NOMO-1 treated with DMSO at 0.1 percent for 48 hours (cell line): Measurements from ENCODE around the gene CEBPA.
"Not testable (repeated sequence)": the region's sequence is repeated elsewhere in the genome, so short reads cannot be mapped to it uniquely, and the experiment has no call there.

Experiments
- DNase-seq: peaks from one replicate; lab custom pipeline; 2025; ENCODE audit not compliant: unreplicated experiment; lab: John Stamatoyannopoulos, UW

Gene CEBPA

DNA sequence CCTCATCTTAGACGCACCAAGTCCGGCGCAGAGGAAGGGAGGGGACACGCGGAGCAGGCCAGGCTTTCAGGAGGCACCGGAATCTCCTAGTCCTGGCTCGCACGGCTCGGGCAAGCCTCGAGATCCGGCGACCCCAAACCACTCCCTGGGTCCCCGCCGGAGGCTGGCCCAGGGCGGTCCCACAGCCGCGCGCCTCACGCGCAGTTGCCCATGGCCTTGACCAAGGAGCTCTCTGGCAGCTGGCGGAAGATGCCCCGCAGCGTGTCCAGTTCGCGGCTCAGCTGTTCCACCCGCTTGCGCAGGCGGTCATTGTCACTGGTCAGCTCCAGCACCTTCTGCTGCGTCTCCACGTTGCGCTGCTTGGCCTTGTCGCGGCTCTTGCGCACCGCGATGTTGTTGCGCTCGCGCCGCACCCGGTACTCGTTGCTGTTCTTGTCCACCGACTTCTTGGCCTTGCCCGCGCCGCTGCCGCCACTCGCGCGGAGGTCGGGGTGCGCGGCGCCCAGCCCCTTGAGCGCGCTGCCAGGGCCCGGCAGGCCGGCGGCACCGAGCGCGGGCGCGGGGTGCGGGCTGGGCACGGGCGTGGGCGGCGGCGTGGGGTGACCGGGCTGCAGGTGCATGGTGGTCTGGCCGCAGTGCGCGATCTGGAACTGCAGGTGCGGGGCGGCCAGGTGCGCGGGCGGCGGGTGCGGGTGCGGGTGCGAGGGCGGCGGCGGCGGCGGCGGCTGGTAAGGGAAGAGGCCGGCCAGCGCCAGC is 1.0 kb downstream of the CEBPA start:
- DNase-seq = peak; percentile 9

DNA sequence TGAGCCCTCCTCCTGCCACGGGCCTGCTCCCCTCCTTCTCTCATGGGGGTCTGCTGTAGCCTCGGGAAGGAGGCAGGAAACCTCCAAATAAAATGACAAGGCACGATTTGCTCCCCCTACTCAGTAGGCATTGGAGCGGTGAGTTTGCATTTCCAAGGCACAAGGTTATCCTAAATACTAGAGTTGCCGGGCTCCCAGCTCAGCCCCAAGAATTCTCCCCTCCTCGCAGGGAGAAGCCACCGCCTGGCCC is 1.5 kb downstream of the CEBPA start:
- DNase-seq = no peak

DNA sequence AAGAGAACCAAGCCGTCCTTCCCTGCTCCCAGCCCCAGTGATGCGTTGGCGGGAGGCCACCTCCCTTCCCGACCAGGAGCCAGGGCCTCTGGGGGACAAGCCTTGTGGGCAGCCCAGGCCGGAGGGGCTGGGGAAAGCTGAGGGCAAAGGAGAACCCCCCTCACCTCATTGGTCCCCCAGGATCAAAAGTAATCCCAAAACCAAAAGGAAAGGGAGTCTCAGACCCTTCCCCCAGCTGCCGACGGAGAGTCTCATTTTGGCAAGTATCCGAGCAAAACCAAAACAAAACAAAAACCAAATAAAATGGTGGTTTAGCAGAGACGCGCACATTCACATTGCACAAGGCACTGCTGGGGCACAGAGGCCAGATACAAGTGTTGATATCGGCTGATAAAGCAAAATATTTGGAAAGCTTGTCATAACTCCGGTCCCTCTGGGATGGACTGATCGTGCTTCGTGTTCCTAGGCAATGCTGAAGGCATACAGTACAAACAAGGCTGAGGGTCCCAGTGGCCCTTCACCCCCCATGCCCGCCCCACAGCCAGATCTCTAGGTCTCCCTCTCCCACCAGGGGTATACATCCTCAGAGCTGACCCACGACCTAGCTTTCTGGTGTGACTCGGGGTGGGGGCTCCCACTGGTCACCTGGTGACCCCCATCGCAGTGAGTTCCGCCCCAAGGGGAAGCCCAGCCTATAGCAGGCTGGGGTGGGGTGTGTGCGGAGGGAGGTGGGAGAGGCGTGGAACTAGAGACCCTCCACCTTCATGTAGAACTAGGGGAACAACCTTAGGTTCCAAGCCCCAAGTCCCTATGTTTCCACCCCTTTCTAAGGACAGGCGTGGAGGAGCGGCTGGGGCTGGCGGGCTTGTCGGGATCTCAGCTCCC is 2.1 kb downstream of the CEBPA start:
- peak; percentile 41 for DNase-seq

DNA sequence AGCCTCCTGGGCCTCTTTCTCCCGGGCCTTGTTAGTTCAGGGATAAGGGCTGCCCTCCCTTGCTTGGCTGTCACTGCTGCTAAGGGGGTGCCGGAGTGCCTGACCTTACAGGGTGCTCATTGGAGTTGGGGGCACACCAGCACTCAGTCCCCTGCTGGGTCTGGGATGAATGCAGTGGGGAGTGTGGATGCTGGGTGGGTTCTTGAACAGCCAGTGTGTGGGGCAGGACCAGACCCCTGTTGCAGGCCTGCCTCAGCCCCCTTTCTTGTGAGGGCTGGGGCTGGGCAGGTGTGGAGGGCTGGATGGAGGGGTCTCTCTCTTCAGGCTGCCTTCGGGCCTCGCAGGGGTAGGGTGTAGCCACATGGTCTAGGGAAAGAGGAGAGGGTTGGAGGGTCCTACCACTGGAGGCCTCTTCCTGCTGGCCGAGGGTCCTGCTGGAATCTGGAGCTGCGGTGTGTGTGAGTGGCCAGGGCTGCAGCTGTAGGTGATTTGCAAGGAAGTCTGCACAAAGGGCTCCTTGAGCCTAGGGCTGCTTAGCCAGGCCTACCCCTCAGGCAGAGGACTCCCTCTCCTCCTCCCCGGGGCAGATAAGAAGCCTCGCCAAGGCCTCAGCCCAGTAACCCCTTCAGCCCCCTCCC is 3.2 kb downstream of the CEBPA start:
- DNase-seq = no peak

DNA sequence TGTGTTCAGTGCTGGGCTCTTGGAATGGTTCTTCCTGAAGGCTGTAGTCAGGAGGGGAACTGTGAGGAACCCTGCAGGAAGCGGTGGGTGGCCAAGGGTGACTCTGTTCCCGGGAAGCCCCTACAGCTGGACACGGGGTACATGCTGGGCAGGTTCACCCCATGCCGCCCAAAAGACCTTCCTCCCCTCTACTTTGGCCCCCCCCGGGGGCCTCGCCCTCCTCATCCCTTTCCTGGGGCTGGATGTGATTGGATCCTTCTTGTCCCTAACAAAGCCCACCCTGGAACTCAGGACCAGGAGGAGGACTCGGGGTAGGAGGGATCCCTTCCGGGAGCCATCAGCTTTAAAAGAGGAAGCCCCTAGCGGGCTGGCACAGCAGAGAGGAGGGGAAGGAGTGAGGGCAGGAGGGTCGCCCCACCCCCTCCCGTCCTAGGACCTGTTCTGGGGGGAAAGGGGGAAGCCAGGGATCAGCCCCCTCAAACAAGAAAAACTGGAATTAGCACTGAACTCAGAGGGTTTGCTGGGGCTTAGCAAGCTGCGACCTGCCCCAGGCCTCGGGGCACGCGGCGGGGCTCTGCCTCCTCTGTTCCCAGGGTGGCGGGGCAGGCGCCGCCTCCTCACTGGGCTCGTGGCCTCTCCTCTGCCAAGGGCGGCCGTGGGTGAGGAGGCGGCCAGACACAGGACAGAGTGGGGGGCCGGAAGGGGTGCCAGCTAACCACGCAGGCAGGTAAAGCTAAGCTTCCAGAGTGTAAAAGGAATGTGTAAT is 4.0 kb downstream of the CEBPA start:
- peak; percentile 36 for DNase-seq

DNA sequence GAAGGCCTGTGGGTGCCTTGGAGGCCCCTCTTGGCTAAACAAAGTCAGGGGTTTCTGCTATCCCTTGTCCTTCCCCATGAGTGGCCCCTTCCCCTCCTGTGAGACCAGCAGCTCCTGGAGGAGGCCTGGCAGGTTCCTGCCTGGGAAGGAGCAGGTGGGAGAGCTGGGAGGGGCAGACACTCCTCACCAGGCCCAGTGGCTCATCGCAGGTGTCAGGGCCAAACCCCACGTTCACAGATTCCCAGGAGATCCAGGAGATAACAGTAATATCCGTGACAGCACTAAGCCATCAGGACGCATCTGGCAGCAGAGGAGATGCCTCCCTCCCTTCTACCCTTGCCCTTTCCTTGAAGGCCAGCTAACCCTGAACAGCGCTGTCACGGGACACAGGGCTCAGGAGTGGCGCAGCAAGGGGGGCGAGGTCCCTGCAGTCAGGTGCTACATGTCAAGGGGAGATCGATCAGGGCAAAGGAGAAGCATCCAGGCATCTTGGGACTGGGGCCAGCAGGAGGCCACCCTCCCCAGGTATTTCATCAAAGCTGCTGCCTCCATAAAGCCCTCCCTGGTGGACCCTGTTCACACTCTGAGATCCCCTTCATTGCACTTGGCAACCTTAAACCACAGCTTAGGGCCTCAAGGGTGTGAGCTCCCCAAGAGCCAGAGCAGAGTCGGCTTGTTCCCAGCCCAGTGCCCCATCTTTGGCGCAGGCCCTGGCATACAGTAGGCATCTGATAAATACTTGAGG is 4.8 kb downstream of the CEBPA start:
- DNase-seq = no peak

DNA sequence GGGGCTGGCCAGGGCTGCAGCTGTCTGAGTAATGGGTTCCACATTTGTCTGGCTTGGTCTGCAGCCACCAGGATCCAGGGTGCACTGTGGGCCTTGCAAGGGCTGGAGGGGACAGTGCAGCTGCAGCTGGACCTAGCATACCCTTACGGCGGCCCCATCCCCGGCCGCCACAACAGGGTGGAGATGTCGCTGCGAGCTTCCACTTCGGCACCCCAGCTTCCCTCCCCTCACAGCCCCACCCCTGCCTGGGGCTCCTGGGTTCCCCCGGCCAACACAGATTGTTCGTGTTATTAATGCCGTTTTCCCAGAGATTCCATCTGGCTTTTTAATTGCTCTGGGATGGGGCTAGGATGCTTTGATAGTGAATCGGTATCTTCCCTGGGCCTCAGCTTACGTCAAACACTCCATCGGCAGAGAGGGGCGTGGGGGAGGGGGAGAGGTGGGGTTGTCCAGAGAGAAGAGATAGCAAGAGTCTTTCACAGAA is 5.8 kb downstream of the CEBPA start:
- DNase-seq = no peak

DNA sequence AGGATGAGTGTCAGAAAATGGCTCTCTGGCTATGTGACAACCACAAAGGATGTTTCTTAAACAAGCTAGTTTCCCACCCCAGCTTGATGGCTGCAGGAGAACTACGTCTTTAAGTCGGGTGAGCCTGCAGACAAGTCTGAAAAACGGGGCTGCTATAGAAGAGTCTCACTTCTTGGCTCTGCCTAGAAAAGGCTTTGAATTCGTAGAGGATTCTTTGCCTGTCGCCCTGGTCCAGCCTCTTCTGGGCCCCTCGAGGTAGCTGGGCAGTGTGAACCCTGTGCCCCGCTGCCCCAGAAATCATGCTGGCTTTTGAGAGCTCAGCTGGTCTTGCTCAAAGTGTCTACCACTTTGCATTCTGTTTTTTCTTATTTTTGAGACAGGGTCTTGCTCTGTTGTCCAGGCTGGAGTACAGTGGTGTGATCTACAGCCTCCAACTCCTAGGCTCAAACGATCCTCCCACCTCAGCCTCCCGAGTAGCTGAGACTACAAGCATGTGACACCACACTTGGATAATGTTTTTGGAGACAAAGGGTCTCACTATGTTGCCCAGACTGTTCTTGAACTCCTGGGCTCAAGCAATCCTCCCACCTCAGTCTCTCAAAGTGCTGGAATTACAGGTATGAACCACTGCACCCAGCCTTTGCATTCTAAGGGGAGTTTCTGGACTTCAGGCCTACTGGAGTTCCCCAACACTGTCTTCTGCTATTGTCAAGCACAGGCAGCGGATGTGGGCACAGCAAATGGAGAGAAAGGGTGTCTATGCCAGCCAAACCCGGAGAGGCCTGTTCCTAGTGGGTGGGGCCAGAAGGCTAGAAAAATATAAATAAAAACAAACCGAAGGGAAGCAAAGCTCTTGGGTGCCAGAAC is 6.5 kb downstream of the CEBPA start:
- DNase-seq = no peak

DNA sequence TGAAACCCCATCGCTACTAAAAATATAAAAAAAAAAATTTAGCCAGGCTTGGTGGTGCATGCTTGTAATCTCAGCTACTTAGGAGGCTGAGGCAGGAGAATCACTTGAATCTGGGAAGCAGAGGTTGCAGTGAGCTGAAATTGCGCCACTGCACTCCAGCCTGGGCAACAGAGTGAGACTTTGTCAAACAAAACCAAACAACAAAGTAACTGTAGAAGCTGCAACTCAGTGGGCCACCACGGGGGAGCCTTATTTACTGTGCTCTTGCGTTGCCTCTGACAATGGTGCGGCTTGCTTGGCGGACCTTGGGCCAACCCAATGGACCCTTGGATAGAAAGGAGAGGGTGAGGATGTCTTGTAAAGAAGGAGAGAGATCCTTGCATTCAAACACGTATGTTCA is 7.3 kb downstream of the CEBPA start:
- DNase-seq = not testable (repeated sequence)

DNA sequence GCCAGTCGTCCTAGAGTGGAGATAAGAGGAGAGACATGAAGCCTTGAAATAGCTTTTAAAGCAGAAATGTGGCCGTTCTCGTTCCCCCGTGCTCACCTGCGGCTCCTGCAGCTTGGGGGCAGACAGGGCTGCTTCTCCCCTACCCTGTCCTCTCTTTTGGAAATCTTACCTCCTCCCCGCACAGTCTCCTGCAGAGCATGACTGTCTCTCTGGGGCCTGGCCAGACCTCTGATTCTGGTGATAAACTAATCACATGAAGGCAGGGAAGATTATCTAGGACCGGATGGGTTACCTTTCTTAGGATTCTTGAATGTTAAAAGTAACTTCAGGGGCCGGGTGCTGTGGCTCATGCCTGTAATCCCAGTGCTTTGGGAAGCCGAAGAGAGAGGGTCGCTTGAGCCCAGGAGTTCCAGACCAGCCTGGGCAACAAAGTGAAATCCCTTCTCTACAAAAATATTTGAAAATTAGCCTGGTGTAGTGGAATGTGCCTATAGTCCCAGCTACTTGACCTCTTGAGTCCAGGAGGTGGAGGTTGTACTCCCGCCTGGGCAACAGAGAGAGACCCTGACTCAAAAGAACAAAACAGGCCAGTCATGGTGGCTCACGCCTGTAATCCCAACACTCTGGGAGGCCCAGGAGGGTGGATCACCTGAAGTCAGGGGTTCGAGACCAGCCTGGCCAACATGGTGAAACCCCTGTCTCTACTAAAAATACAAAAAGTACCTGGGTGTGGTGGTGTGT is 8.1 kb downstream of the CEBPA start:
- no peak for DNase-seq

DNA sequence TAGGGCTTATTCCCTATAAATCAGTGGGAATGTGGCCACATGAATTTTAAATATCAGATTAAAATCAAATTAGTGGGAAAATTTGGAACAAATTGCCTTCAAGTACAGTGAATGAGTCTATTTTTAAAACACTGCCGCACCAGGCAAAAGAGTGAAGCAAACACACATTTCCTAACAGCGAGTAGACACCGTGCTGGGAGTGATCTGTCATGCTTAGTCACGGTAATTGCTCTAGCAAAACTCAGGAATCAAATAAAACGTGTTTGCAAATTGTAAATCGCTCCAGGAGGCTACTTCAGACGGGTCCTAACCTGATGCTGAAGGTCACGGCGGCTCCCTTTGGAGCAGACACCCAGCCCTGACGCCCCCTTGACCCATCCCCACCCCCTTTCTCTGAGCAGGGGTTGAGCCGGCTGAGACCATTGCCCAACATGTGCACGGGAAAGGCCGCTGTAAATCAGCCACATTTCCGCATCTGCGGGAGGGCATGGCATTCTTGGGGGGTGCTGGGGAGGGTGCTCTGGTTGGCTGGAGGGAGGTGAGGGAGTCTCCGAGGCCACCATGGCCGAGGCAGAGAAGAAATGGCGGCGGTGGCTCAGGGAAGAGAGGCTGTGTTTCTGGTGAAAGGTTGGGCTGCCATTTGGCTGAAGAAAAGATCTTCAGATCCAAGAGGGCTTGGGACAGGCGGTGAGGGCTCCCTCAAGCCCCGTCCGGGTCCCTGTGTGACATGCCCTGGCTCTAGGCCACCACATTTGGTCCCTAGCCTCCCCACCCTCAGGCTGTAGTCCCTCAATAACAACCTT is 8.9 kb downstream of the CEBPA start:
- peak; percentile 92 for DNase-seq

DNA sequence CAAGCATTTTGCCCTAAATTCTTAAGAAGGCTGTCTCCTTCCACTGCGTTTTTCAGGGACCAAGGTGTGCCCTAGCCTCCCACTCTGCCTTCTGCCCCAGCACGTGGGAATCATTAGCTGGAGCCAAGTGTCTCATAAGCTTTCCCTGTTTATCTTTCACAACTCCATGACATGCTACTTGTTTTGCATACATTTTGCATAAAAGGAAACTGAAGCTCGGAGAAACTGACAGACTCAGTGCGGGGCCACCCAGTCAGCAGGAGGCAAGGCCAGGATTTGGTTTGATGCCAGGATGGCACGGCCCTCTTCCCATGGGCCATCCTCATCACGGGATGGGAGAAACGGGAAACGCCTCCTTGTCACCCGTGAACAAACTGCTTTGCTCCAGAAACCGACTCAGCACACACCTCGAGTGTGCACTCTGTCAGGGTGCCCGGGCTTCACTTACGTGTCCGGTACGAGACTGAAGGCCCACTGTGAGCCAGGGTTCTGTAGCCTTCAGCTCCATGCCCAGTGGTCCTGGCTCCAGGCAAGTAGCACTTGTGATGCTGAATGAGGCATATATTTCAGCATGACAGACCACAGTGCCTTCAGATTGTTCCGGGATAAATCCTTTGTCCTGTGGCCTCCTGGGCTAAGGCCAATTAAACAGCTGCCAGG is 9.6 kb downstream of the CEBPA start:
- DNase-seq = peak; percentile 68

DNA sequence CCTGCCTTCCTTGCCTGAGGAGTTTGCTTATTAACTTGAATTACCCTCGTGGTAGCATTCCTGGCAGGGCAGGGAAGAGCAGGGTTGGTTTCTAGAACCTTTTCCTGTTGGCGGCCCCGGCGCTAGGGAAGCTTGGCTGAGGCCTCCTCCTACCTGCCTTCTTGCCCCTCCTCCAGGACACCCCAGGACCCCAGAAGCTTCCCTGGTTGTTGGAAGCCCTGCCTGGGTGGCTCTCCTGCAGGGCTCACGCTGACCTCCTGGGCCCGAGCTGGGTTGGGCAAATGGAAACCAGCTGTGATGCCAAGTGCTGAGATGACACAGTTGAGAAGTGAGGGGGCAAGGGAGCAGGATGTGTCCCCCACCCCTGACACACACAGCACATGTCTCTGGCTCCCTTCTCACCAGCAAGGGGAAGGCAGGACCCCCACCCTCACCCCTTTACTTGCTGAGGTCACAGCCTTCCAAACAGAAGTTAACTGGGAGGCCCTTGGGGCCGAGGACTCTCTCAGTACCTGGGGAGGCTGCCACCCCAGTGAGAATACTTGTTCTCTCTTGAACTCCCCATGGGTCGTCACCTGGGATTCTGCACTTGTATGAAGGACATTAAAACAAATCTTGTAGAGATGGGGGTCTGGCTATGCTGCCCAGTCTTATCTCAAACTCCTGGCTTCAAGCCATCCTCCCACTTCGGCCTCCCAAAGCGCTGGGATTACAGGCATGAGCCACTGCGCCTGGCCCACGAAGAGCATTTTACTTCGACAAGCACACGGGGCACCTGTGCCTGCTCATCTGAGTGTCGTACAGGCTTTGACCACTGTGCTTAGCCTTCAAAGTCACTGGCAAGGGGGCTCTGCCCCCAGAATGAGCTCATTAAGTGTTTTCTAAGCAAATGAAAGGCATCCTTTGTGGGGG is 10.5 kb downstream of the CEBPA start:
- DNase-seq = no peak

DNA sequence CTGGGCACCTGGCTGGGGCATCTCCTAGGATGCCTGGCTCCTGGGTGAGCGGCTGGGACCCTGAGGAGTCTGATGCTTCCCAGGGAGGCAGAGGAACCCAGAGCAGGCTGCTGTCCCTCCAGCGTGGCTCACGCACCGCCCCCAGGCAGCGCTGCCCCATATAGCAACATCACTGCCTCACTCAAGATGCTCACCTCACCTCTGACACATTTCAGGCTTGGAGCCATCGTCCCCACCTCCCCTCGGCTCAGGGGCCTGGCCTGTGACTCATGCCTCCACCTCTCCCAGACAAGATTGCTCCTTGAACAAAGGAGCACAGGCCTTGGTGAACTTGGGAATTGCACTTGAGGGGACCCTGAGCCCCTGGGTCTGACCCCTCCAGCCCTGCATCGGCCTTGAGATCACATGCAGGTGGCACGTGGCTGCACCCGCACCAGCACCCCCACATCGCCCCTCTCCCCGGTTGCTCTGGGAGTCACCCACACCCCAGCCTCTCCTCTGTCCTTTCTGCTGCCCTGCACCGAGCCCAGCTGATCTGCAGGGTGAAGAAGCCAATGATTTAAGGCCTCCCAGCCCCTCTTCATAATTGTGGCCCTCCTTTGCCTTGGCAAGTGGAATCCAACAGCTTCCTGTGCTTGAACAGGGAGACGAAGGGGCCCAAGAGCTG is 11.2 kb downstream of the CEBPA start:
- no peak for DNase-seq

DNA sequence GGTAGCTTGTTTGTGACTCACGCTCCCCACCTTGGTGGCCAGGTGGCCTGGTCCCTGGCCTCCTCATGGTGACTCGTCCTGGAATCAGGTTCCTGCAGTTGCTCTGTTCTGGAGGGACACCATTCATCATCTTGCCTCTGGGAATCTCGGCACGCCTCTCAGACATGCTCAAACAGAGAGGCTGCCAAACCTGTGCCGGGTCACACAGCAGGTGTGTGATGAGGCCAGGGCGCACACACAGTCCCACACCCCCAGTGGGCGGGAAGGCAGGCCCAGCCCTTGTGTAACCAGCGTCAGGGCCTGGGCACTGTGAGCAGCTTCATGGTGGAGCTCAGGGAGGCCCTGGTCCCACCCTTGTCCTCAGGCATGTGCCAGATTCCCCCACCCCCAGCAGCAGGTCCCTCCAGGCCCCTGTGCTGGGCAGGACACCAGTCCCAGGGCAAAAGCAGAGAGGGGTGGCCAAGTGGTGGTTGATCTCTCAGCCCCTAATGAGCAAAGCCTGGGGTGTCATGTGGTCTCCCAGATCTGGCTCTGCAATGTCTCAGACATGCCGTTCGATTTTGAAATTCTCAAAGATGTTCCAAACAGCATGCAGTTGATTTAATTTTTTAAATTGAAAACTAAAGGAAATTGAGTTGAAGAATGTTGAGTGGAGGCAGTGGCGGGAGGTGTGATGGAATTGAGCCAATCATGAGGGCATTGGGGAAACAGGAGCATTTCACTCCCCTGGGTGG is 12.1 kb downstream of the CEBPA start:
- DNase-seq = no peak
